ENCODE data around the gene OR6S1.
"Not testable (repeated sequence)": the region's sequence is repeated elsewhere in the genome, so short reads cannot be mapped to it uniquely, and the experiment has no call there.

OR6S1 gene

DNA sequence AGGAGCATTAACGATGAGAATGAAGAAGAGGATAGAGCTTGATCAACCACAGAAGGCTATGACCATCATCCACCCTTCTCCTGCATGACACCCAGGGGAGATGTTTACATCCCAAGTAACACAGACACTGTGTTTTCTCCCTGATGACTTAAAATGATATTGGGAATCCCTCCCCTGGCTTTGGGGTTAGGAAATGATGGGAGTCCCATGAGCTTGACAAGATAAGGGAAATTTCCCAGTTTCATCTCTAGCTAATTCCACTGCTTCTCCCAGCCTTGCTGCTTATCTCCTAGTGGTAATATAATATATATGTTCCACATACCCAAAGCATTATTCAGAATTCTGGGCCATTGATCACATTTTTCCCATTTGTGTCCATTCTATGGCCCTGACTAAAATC is 4.0 kb upstream of the OR6S1 start:
- H3K4me3 ChIP-seq (replicated peaks in 1 of 2; ENCODE audit: low read depth in 2 of 2, low read length in 2 of 2) = no peak overlapping the region
- DNase-seq (ENCODE audit: low read depth in 2 of 2) = no peak
- TF ChIP-seq, protein P1, sequence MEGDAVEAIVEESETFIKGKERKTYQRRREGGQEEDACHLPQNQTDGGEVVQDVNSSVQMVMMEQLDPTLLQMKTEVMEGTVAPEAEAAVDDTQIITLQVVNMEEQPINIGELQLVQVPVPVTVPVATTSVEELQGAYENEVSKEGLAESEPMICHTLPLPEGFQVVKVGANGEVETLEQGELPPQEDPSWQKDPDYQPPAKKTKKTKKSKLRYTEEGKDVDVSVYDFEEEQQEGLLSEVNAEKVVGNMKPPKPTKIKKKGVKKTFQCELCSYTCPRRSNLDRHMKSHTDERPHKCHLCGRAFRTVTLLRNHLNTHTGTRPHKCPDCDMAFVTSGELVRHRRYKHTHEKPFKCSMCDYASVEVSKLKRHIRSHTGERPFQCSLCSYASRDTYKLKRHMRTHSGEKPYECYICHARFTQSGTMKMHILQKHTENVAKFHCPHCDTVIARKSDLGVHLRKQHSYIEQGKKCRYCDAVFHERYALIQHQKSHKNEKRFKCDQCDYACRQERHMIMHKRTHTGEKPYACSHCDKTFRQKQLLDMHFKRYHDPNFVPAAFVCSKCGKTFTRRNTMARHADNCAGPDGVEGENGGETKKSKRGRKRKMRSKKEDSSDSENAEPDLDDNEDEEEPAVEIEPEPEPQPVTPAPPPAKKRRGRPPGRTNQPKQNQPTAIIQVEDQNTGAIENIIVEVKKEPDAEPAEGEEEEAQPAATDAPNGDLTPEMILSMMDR (IDR thresholded peaks at IDR 0.05; ENCODE audit: low read depth, low read length) = no peak

DNA sequence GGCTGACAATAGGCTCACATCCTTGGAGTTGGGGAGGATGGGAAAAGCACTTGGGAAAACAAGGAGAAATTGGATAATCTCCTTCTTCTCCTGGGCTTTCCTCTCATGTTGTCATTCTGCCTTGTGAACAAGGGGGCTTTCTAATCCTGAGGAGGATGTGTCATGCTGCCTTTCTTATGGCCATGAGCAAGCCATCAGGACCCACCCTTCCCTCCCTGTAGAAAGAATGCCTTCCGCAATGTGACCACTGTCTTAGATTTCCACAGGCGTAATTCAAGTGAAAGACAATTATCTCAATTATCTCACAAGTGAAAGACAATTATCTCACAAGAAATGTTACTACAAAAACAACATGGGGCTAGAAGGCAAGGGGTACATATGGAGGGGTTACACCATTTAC is 3.0 kb upstream of the OR6S1 start:
- H3K4me3 ChIP-seq (replicated peaks in 1 of 2; ENCODE audit: low read depth in 2 of 2, low read length in 2 of 2) = no peak overlapping the region
- DNase-seq (ENCODE audit: low read depth in 2 of 2) = no peak
- TF ChIP-seq, protein P1 (IDR thresholded peaks at IDR 0.05; ENCODE audit: low read depth, low read length) = no peak

DNA sequence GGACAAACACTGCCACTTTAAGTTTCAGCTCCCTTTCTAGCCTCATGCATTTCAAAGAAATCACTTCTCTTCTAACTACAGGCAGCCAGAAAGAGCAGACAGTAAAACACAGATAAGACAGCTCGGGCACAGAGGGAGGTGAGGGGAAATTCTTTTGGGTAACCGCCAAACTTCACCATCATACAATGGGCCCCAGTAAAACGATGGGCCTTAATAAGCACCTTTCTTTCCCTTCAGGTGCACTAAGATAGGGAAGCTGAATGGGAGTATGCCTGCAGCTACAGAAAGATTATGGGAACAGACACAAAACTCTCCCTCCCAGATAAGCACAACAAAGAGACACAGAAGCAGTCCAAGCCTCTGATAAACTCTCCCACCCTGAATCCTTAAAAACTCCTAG is 1.3 kb upstream of the OR6S1 start:
- not testable (repeated sequence) for DNase-seq (ENCODE audit: low read depth in 2 of 2); H3K4me3 ChIP-seq (replicated peaks in 1 of 2; ENCODE audit: low read depth in 2 of 2, low read length in 2 of 2)

DNA sequence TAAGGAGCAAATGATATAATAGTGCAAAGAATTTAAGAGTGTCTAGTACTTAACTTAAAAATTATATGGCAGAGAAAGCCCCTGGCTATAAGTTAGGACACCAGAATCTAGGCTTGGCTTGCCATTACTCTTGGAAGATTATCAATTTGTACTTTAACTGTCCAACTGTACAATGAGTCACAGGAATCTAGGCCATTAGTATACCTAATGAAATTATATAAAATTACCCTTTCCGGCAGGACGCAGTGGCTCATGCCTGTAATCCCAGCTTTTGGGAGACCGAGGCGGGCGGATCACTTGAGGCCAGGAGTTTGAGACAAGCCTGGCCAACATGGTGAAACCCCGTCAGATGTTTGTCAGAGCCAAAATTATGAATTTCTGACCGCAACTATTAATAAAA is 691 bp upstream of the OR6S1 start:
- DNase-seq (ENCODE audit: low read depth in 2 of 2) = no peak
- H3K4me3 ChIP-seq (replicated peaks in 1 of 2; ENCODE audit: low read depth in 2 of 2, low read length in 2 of 2) = no peak overlapping the region
- TF ChIP-seq, protein P1 (IDR thresholded peaks at IDR 0.05; ENCODE audit: low read depth, low read length) = no peak

DNA sequence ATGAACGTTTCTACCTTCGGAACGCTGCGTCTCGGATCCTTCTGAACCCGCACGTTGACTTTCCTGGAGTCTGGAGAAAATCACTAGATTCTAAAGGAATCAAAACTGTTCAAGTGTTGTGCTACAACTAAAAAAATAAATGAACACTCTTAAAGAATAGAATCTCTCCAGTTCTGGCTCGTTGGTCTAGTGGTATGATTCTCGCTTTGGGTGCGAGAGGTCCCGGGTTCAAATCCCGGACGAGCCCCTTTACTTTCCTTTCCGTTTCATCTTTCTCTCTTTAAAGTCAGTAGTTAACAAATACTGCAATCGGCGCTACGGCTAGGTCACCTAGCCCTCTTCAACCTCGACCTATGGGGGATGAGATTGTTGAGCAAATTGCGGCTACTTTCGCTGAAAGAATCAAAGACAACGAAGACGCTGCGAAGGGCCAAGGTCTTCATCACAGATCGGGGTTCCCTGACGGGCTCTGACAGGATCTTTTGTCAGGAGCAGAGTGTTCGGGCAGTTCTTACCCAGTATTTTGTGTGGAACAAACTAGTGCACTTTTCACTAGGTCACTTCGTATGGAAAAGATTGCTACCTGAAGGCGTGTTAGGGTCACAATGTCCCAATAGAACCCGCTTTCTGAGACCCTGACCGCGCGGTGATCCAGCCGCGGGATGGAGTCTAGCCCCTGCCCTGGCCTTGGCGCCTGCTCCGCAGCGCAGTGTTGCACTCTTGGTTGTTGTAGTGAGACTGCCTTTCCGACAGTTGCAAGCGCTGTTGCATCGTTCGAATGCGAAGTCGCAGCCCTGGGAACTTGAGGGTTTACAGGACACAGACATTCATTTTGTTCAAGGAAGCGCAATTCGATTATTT is 8.4 kb downstream of the OR6S1 start:
- DNase-seq (ENCODE audit: low read depth in 2 of 2) = peak; percentile 86 to 95
- TF ChIP-seq, protein P1 (IDR thresholded peaks at IDR 0.05; ENCODE audit: low read depth, low read length) = no peak
- H3K4me3 ChIP-seq (replicated peaks in 1 of 2; ENCODE audit: low read depth in 2 of 2, low read length in 2 of 2) = peak overlapping the region; percentile 26 to 49

DNA sequence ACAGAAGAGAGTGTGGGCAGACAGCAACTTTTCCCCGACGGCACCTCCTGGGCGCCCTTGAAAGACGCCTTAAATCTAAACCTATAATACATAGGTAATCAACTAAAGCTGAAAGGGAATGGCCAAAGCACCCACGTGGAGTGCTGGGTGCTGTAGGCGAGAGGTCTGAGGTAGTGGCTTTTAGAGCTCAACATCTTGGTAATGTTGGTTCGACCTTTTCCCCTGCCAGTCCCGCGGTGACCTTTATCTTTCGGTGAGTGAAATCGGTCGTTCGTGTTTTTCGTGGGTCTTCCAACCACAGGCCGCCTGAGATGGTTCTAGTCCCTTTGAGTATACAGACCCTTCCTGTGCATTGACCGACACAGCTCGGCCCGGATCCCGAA is 9.1 kb downstream of the OR6S1 start:
- peak overlapping the region; percentile 25 to 49 for H3K4me3 ChIP-seq (replicated peaks in 1 of 2; ENCODE audit: low read depth in 2 of 2, low read length in 2 of 2)
- TF ChIP-seq, protein P1 (IDR thresholded peaks at IDR 0.05; ENCODE audit: low read depth, low read length) = no peak
- no peak for DNase-seq (ENCODE audit: low read depth in 2 of 2)

DNA sequence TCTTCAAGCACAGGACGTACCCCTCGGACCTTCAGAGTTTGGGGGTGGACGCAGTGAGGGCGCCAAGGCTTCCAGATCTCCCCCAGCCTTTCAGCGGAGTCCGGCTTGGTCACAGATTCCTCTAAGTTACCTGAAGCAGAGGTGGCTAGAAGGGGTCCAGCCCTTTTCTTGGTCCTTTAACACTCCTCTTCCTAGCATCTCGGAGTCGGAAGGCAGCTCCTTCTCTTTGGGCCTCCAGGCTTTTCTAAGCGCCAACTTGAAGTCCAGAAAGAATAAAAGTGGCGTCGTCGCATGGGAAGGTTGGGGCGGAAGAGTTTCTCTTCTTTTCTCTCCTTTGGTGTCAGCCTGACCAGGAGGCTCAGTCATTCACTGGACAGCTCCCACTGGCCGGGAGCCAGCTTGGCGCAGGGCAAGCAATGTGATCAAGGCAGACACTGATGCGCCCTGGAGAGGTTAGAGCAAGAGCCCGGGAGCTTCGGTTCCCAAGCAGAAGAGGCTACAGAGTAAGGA is 9.6 kb downstream of the OR6S1 start:
- TF ChIP-seq, protein P1 (IDR thresholded peaks at IDR 0.05; ENCODE audit: low read depth, low read length) = no peak
- H3K4me3 ChIP-seq (replicated peaks in 1 of 2; ENCODE audit: low read depth in 2 of 2, low read length in 2 of 2) = peak overlapping the region; percentile 31 to 49
- DNase-seq (ENCODE audit: low read depth in 2 of 2) = peak; percentile 72 to 75

All from cardiac fibroblast (primary cell).